HG02840 (cell line): ENCODE data around the gene CLDND2.

Source experiments
- ATAC-seq: cut with Tn5 transposase; IDR thresholded peaks from one replicate; pipeline ENCODE4 v1.9.1; 2021; ENCODE audit warnings: mild to moderate bottlenecking, moderate library complexity, moderate number of reproducible peaks; ENCODE audit not compliant: unreplicated experiment, low FRiP score

The CLDND2 gene

GRCh38 chr19:51357952-51358351 lies 10.9 kb downstream of the CLDND2 start:
- no peak for ATAC-seq

GRCh38 chr19:51356159-51356801 lies 12.5 kb downstream of the CLDND2 start:
- ATAC-seq = no peak

DNA sequence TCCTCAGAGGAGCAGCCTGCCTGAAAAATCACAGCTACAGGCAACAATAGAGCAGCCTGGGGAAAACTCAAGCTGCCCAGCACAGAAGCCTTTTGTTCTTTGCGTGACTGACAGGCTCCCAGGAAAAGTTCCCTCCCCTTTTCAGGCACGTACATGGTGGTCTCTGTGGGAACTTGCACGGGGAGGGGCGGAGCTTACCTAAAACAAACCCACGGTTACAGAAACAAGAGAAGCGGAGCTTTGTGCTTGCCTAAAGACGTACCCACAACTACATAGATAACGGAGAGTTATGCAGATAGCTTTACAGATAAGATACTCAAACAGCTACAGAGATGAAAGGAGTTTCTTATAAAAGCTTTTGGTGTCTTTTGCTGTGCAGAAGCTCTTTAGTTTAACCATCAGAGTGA lies 14.1 kb downstream of the CLDND2 start:
- ATAC-seq = no peak

GRCh38 chr19:51354103-51354741 lies 14.6 kb downstream of the CLDND2 start:
- ATAC-seq = no peak

DNA sequence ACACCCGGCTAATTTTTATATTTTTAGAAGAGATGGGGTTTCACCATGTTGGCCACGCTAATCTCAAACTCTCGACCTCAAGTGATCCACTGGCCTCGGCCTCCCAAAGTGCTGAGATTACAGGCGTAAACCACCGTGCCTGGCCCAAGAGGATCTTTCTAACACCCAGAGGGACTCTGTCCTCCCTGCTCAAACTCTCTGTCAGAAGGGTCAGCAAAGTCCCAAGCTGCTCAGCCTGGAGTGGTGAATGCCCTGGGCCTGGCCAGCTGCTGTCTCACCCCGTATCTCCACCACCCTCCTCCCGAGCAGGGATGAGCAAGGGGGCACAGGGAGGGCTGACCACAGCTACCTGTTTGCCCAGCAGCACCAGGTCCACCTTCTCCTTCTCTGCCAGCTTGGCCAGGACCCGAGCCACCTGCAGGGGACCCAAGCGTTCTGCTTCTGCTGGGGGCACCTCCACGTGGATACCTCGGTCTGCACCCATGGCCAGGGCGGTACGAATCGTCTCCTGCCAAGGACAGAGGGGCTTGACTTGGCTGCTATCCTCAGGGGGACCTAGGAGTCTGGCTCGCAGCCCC lies 15.9 kb downstream of the CLDND2 start:
- no peak for ATAC-seq

DNA sequence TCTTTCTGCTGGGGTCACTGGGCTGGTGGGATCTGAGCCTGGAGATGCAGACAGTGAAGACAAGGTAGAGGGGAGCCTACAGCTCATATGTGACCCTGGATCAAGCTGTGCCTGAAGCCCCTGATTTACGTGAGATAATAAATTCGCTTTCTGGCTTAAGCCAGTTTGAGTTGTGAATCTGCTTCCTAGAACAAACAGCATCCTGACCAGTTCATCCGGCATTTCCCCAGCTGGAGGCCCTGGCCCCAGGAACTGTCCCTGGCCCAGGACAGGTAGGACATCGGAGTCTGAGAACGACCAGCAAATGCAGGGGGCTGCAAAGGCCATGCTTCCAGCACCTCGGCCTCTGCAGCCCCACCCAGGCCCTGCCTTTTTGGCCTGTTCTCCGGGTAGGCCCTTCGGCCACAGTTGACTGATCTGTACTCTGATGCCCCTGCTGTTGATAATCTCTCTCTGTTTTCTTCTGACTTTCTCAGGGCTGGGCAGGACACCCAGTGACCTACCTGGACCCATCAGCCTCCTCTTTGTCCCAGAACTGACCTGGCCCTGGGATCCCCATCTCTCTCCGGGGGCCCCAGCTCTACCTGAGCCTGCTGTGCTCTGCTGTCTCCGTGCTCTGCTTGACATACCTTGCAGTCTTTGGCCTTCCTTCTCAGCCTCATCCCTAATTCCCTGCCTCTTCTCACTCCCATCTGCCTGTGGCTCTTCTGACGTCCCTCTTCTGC lies 17.4 kb downstream of the CLDND2 start:
- no peak for ATAC-seq

DNA sequence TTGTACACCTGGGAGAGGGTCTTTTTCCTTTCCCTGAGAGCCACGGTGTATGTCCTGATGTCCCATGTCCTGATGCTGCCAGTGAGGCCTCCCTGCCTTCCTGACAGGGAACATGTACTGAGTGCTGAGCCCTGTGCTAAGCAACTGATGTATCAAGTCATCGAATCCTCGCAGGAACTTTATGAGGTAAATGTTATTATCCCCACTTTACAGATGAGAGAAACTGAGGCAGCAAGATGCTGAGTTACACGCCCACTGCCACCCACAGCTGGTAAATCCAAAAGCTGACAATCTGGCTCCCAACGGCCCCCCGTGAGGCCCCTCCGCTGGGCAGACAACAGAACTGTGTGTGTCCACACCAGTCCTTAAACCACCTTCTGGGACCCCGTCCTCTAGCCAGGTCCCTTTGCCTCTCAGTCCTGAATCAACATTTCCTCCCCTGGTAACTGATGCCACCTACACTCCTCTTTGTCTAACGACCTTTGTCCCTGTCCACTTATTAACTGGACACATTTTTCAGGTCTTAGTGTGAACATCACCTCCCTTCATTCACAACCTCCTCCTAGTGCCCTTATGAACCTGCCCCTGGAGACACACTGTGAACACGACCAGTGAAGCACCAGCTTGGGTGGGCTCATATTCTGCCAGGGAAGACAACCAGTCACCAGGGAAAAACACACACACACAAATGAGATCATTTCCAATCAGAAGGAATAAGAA lies 21.4 kb downstream of the CLDND2 start:
- no peak for ATAC-seq

DNA sequence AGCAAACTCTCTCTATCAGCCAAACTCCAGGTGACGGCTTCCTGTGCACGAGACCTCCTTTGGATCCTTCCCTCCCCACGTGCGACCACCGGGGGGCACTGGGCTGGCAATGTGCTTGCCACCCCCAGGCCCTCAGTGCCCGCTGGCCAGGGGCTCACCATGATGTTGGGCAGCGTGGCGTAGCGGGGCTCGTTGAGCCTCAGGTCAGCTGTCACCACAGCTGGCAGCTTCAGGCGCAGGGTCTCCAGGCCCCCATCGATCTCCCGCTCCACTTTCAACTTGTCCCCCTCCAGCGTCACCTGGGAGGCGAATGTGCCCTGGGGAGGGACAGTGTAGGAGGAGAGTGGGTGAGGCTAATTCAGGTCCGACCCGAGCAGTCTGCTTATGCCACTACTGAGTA lies 22.1 kb downstream of the CLDND2 start:
- no peak for ATAC-seq

- no peak for ATAC-seq
These were observed 23.7 kb downstream of the CLDND2 start for GRCh38 chr19:51345076-51345620.

- no peak for ATAC-seq
These were observed 25.9 kb downstream of the CLDND2 start for GRCh38 chr19:51342631-51343569.

DNA sequence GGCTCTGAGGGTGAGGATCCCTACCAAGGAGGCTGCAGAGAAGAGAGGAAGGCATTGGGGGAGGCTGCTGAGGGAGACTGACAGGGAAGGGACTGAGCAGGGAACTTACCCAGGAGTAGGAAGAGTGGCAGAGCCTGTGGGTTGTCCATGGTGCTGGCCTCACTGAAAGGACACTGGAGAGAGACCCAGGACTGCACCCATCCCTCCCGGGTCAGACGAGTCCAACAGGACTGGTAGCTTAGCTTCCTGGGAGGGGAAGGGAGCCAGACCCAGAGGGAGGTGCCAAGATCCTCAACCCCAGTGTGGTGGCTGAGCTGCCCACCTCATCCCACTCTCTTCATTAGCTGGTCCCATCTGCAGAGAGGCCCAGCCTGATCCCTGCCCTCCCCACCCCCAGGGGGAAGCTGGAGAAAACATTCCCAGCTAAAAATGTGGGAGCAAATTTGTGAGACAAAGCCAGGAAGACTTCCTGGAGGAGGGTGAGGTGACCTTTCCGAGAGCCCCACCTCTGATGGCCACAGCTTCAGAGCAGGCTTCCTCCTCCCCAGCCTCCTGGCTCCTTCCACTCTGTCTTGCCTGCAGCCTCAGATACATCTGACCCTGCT lies 26.7 kb downstream of the CLDND2 start, which contains the start of gene VSIG10L:
TSS of gene VSIG10L (minus strand) at position 164 of the 605 bp plus-strand sequence. CDS start at position 149, 15 bp downstream.
- no peak for ATAC-seq

DNA sequence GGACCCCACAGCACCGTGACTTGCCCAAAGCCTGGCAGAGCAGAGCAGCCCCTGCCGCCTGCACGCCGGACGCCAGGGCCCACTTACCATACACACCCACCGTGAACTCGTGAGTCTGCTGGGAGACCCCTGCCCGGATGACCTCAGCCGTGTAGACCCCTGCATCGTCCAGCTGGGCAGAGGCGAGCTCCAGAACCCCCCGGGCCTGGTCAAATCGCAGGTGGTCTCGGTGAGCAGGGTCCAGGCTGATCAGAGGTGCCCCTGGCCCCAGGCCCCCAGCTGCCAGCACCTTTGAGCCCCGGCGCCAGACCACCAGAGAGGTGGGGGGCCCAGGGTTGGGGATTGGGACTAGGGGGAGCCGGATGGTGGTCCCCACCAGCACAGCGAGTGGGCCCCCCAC lies 27.7 kb downstream of the CLDND2 start:
- no peak for ATAC-seq

- peak; percentile 45 for ATAC-seq
These were observed 28.8 kb downstream of the CLDND2 start for GRCh38 chr19:51339687-51340656.

GRCh38 chr19:51339313-51339686 lies 29.5 kb downstream of the CLDND2 start:
- peak; percentile 18 for ATAC-seq

DNA sequence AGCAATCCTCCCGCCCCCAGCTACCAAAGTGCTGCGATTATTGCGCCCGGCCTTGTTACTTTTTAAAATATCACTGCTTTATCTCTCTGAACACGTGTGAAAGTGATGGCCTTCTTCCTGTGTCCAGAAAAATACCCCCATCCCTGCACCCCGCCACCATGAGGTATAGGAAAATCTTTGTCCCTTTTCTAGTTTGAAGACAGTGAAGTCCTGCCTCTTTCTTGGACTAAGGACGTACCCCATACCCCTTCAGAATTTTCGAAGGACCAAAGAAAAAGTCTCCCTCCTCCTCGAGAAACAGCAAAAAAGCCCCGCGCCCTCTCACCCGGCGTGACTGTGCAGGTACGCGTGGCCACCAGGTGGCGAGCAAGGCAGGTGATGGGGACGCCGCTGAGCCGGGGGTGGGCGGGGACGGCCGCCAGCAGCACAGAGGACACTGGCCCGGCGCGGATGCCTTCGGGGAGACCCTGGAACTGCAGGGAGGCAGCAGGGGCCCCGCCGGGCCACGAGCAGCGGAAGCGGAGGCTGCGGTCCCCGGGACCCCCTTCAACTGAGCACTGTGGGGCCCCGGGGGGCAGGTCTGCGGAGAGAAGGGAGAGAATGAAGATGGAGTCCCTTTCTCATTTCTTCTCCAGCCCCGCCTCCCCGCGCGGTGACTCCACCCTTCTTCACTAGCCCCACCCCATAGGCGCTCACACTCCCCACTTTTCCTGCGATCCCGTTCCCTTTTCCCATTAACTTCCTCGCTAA lies 30.1 kb downstream of the CLDND2 start:
- peak; percentile 42 for ATAC-seq

GRCh38 chr19:51337861-51338562 lies 30.8 kb downstream of the CLDND2 start:
- no peak for ATAC-seq
